GM23338 (cell line): ENCODE data around the gene PRG2. TPM values are rescaled to one million over a fixed set of nuclear protein-coding genes. Genes with fewer than 3 reads are reported as not detected.

ENCODE experiments used
- ATAC-seq: fragments of 200-7000 bp; cut with Tn5 transposase; 3 replicates; pipeline ENCODE4 v1.9.1; 2020
- DNase-seq: peaks from one replicate; pipeline ENCODE4 v3.0.0-alpha.2; 2015; ENCODE audit warnings: low spot score
- H2AFZ ChIP-seq: fragments of 200-600 bp; sonication (generic); 2 replicates; pipeline ENCODE4 v1.8.0; 2016; ENCODE audit warnings: antibody characterized with exemption, mild to moderate bottlenecking, moderate library complexity
- H3F3A ChIP-seq: fragments of 200-600 bp; sonication (generic); replicated peaks from 2 replicates; pipeline ENCODE4 v1.8.0; 2017; ENCODE audit warnings: antibody characterized with exemption, mixed run types, low read depth
- H3K27ac ChIP-seq: fragments of 200-600 bp; sonication (generic); 2 replicates; pipeline ENCODE4 v1.6.1; 2016; ENCODE audit warnings: low read depth
- H3K27me3 ChIP-seq: fragments of 200-600 bp; sonication (generic); 2 replicates; pipeline ENCODE4 v1.8.0; 2016; ENCODE audit warnings: mild to moderate bottlenecking, mixed run types, moderate library complexity; ENCODE audit not compliant: insufficient read depth
- H3K36me3 ChIP-seq: fragments of 200-600 bp; sonication (generic); 2 replicates; pipeline ENCODE4 v1.8.0; 2016; ENCODE audit warnings: mild to moderate bottlenecking; ENCODE audit not compliant: insufficient read depth
- H3K4me1 ChIP-seq: fragments of 200-600 bp; sonication (generic); 2 replicates; pipeline ENCODE4 v1.8.0; 2016; ENCODE audit warnings: mild to moderate bottlenecking, moderate library complexity; ENCODE audit not compliant: insufficient read depth
- H3K4me2 ChIP-seq: fragments of 200-600 bp; sonication (generic); 2 replicates; pipeline ENCODE4 v1.7.1; 2017; ENCODE audit warnings: mixed run types
- H3K4me3 ChIP-seq: fragments of 200-600 bp; sonication (generic); 2 replicates; pipeline ENCODE4 v1.6.1; 2016; ENCODE audit warnings: mixed run types
- H3K79me2 ChIP-seq: fragments of 200-600 bp; sonication (generic); replicated peaks from 2 replicates; pipeline ENCODE4 v1.8.0; 2017; ENCODE audit warnings: mild to moderate bottlenecking; ENCODE audit not compliant: insufficient read depth
- H3K9me2 ChIP-seq: fragments of 200-600 bp; sonication (generic); 2 replicates; pipeline ENCODE4 v1.8.0; 2017; ENCODE audit not compliant: insufficient read depth
- H4K20me1 ChIP-seq: fragments of 200-600 bp; sonication (generic); replicated peaks from 2 replicates; pipeline ENCODE4 v1.8.0; 2017; ENCODE audit warnings: mild to moderate bottlenecking; ENCODE audit not compliant: insufficient read depth
- H3K27ac Mint-ChIP-seq: 2 replicates; pipeline ENCODE4 v1.8.0; 2020; ENCODE audit warnings: inconsistent platforms, mild to moderate bottlenecking, moderate library complexity, mixed read lengths
- H3K27me3 Mint-ChIP-seq: 3 replicates; pipeline ENCODE4 v1.8.0; 2022; ENCODE audit warnings: low read depth, mild to moderate bottlenecking, moderate library complexity, mixed read lengths, inconsistent platforms; ENCODE audit not compliant: insufficient read depth, poor library complexity
- H3K36me3 Mint-ChIP-seq: 3 replicates; pipeline ENCODE4 v1.8.0; 2021; ENCODE audit warnings: low read depth, mild to moderate bottlenecking, inconsistent platforms, moderate library complexity, mixed read lengths
- H3K4me1 Mint-ChIP-seq: 3 replicates; pipeline ENCODE4 v1.8.0; 2020; ENCODE audit warnings: mild to moderate bottlenecking, inconsistent platforms, mixed read lengths
- H3K4me3 Mint-ChIP-seq: 3 replicates; pipeline ENCODE4 v1.8.0; 2021; ENCODE audit warnings: moderate library complexity, mild to moderate bottlenecking, inconsistent platforms, mixed read lengths
- H3K9me3 Mint-ChIP-seq: 3 replicates; pipeline ENCODE4 v1.8.0; 2020; ENCODE audit warnings: moderate library complexity, mild to moderate bottlenecking, inconsistent platforms, mixed read lengths
- POLR2AphosphoS5 ChIP-seq: IDR thresholded peaks from 2 replicates; pipeline ENCODE4 v1.6.1; 2016; ENCODE audit warnings: antibody characterized with exemption, low read depth
- STAT1 ChIP-seq: IDR thresholded peaks from one replicate; pipeline ENCODE4 v1.6.1; 2016; ENCODE audit warnings: antibody characterized with exemption; ENCODE audit not compliant: unreplicated experiment
- ZNF114 ChIP-seq: fragments of 250-450 bp; sonication (Bioruptor Pico); IDR thresholded peaks from 2 replicates; pipeline ENCODE4 v1.5.0; 2020; ENCODE audit warnings: mild to moderate bottlenecking, moderate library complexity
- polyA plus RNA-seq: library from polyadenylated mRNA; unstranded; fragments of >200 nt; fragmentation: Nextera tagmentation; extraction: Ambion mirVana; gene quantifications from 2 replicates; pipeline ENCODE4 v1.2.1, GENCODE V29; 2016
- total RNA-seq: library from RNA; depleted of rRNA; stranded (reverse); fragments of >200 nt; shearing (Covaris generic); gene quantifications from 2 replicates; pipeline ENCODE4 v1.2.3, GENCODE V29; 2014
- TF ChIP-seq, protein P1 (sequence below), 2 experiments: fragments of 200-600 bp in 1 of 2; sonication (generic) in 1 of 2; conservative IDR thresholded peaks; 2 replicates each; pipeline versions ENCODE4 v1.5.1 to v1.6.1; 2016 to 2017; ENCODE audit warnings: antibody characterized with exemption in 2 of 2, low read depth in 2 of 2, mild to moderate bottlenecking in 2 of 2, moderate library complexity in 1 of 2
- TF ChIP-seq, protein P2 (sequence below): fragments of 250-450 bp; sonication (Bioruptor Pico); IDR thresholded peaks from 2 replicates; pipeline ENCODE4 v1.5.0; 2020; ENCODE audit warnings: mild to moderate bottlenecking, moderate library complexity

PRG2 gene
- total and polyA plus RNA-seq, 2 experiments from 2014 or later, result not detected

DNA sequence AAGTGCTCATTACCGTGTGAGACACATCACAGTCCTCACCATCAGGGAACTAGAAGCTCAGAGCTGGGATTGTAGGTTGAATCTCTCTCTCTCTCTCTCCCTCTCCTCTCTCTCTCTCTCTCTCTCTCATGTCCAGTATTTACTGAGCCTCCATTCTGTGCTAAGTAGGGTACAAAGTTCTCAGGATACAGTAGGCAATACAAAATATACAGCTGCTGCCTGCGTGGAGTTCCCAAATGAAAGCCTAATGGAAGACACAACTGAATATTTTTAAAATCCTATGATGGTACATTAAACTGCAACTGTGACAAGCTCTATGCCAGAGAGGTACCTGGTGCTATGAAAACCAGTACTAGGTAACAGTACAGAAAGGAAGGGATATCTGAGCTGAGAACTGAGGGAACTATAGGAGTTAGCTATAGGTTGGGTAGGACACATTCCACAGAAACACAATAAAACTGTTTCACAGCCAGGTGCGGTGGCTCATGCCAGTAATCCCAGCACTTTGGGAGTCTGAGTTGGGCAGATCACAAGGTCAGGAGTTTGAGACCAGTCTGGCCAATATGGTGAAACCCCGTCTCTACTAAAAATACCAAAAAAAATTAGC, 9.6 kb upstream of the PRG2 start:
- Mint-ChIP-seq H3K36me3 (no peaks in the 10 kb centered on the region), H3K4me1 (no peaks in the 10 kb centered on the region)

More for the DNA sequence above, 9.6 kb upstream of the PRG2 start:
- Histone ChIP-seq H3K9me2 (no peaks in the 10 kb centered on the region; the same call in 1 of the 2 replicates), H3K4me2 (no peak overlapping the region), H3K36me3 (no peaks in the 10 kb centered on the region), H3K79me2 (no peaks in the 10 kb centered on the region), H4K20me1 (no peaks in the 10 kb centered on the region), H2AFZ (no peak overlapping the region), H3K27me3 (no peaks in the 10 kb centered on the region), H3F3A (no peaks in the 10 kb centered on the region), H3K27ac (no peak overlapping the region), H3K4me1 (no peaks in the 10 kb centered on the region), H3K4me3 (no peak overlapping the region)
- Mint-ChIP-seq H3K27me3 (peaks cover 2% of the 10 kb centered on the region), H3K27ac (no peak overlapping the region), H3K9me3 (no peaks in the 10 kb centered on the region), H3K4me3 (no peak overlapping the region)
- TF ChIP-seq, protein P1, sequence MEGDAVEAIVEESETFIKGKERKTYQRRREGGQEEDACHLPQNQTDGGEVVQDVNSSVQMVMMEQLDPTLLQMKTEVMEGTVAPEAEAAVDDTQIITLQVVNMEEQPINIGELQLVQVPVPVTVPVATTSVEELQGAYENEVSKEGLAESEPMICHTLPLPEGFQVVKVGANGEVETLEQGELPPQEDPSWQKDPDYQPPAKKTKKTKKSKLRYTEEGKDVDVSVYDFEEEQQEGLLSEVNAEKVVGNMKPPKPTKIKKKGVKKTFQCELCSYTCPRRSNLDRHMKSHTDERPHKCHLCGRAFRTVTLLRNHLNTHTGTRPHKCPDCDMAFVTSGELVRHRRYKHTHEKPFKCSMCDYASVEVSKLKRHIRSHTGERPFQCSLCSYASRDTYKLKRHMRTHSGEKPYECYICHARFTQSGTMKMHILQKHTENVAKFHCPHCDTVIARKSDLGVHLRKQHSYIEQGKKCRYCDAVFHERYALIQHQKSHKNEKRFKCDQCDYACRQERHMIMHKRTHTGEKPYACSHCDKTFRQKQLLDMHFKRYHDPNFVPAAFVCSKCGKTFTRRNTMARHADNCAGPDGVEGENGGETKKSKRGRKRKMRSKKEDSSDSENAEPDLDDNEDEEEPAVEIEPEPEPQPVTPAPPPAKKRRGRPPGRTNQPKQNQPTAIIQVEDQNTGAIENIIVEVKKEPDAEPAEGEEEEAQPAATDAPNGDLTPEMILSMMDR (conservative IDR thresholded peaks at IDR 0.05; ENCODE audit: low read depth in 2 of 2), result no peak
- TF ChIP-seq, protein P2, sequence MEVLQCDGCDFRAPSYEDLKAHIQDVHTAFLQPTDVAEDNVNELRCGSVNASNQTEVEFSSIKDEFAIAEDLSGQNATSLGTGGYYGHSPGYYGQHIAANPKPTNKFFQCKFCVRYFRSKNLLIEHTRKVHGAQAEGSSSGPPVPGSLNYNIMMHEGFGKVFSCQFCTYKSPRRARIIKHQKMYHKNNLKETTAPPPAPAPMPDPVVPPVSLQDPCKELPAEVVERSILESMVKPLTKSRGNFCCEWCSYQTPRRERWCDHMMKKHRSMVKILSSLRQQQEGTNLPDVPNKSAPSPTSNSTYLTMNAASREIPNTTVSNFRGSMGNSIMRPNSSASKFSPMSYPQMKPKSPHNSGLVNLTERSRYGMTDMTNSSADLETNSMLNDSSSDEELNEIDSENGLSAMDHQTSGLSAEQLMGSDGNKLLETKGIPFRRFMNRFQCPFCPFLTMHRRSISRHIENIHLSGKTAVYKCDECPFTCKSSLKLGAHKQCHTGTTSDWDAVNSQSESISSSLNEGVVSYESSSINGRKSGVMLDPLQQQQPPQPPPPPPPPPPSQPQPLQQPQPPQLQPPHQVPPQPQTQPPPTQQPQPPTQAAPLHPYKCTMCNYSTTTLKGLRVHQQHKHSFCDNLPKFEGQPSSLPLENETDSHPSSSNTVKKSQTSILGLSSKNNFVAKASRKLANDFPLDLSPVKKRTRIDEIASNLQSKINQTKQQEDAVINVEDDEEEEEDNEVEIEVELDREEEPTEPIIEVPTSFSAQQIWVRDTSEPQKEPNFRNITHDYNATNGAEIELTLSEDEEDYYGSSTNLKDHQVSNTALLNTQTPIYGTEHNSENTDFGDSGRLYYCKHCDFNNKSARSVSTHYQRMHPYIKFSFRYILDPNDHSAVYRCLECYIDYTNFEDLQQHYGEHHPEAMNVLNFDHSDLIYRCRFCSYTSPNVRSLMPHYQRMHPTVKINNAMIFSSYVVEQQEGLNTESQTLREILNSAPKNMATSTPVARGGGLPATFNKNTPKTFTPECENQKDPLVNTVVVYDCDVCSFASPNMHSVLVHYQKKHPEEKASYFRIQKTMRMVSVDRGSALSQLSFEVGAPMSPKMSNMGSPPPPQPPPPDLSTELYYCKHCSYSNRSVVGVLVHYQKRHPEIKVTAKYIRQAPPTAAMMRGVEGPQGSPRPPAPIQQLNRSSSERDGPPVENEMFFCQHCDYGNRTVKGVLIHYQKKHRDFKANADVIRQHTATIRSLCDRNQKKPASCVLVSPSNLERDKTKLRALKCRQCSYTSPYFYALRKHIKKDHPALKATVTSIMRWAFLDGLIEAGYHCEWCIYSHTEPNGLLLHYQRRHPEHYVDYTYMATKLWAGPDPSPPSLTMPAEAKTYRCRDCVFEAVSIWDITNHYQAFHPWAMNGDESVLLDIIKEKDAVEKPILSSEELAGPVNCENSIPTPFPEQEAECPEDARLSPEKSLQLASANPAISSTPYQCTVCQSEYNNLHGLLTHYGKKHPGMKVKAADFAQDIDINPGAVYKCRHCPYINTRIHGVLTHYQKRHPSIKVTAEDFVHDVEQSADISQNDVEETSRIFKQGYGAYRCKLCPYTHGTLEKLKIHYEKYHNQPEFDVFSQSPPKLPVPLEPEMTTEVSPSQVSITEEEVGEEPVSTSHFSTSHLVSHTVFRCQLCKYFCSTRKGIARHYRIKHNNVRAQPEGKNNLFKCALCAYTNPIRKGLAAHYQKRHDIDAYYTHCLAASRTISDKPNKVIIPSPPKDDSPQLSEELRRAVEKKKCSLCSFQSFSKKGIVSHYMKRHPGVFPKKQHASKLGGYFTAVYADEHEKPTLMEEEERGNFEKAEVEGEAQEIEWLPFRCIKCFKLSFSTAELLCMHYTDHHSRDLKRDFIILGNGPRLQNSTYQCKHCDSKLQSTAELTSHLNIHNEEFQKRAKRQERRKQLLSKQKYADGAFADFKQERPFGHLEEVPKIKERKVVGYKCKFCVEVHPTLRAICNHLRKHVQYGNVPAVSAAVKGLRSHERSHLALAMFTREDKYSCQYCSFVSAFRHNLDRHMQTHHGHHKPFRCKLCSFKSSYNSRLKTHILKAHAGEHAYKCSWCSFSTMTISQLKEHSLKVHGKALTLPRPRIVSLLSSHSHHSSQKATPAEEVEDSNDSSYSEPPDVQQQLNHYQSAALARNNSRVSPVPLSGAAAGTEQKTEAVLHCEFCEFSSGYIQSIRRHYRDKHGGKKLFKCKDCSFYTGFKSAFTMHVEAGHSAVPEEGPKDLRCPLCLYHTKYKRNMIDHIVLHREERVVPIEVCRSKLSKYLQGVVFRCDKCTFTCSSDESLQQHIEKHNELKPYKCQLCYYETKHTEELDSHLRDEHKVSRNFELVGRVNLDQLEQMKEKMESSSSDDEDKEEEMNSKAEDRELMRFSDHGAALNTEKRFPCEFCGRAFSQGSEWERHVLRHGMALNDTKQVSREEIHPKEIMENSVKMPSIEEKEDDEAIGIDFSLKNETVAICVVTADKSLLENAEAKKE, result no peak
- no peak for TF ChIP-seq POLR2AphosphoS5
- TF ChIP-seq STAT1, result no peak
- TF ChIP-seq ZNF114 (CRISPR knock-in tag), result no peak
- no peak for DNase-seq
- no peak for ATAC-seq
